Tibial nerve (tissue), 4 donors: ENCODE results near the gene CRABP2. TPM values are rescaled to one million over a fixed set of nuclear protein-coding genes. Genes with fewer than 3 reads are reported as not detected.
A peak's percentile ranks its signal among the peaks of the same experiment; 100 is the strongest.

Experiments
- DNase-seq, 2 donors: peaks; one replicate each; pipeline ENCODE4 v3.0.0-alpha.2; 2019; ENCODE audit warnings: low spot score in 2 of 2
- H3K27ac ChIP-seq, 4 donors: fragments of 200-600 bp; sonication (generic) in 3 of 4; one replicate each; pipeline ENCODE4 v1.5.1; 2017 to 2019; ENCODE audit warnings: mild to moderate bottlenecking in 1 of 4
- H3K27me3 ChIP-seq, 2 donors: fragments of 200-600 bp; sonication (generic) in 1 of 2; one replicate each; pipeline versions ENCODE4 v1.5.1 to v1.6.0; 2017 to 2019
- H3K36me3 ChIP-seq, 3 donors: fragments of 200-600 bp; sonication (generic); one replicate each; pipeline ENCODE4 v1.5.1; 2018 to 2019
- H3K4me1 ChIP-seq, 4 donors: fragments of 200-600 bp; sonication (generic) in 3 of 4; one replicate each; pipeline ENCODE4 v1.5.1; 2017 to 2019
- H3K4me3 ChIP-seq, 4 donors: fragments of 200-600 bp; sonication (generic) in 3 of 4; one replicate each; pipeline ENCODE4 v1.5.1; 2017 to 2019; ENCODE audit warnings: mild to moderate bottlenecking in 1 of 4, moderate library complexity in 1 of 4
- H3K9me3 ChIP-seq, 4 donors: fragments of 200-600 bp; sonication (generic) in 3 of 4; one replicate each; pipeline ENCODE4 v1.5.1; 2017 to 2019
- EP300 ChIP-seq, 2 donors: sonication (generic); formaldehyde crosslinking; IDR thresholded peaks; one replicate each; pipeline ENCODE4 v1.6.1; 2017; ENCODE audit warnings: antibody characterized with exemption in 2 of 2, mild to moderate bottlenecking in 1 of 2
- POLR2A ChIP-seq, 2 donors: fragments of 450-650 bp; IDR thresholded peaks; one replicate each; pipeline ENCODE4 v1.6.1; 2017; ENCODE audit warnings: antibody characterized with exemption in 2 of 2, mild to moderate bottlenecking in 2 of 2, moderate library complexity in 2 of 2
- WGBS, 2 donors: methylation state at CpG; one replicate each; pipeline ENCODE4 v1.1.5; 2018; 5-methylcytosine and 5-hydroxymethylcytosine counted together
- total RNA-seq, 4 donors: library from RNA; depleted of rRNA; stranded (reverse); fragments of >200 nt; gene quantifications; one replicate each; pipeline ENCODE4 v1.1.0, GENCODE V29; 2016
- TF ChIP-seq, protein P1 (sequence below), 5 experiments: fragments of 200-600 bp in 3 of 5; fragments of 450-650 bp in 2 of 5; sonication (generic) in 3 of 5; IDR thresholded peaks; one replicate each; pipeline ENCODE4 v1.5.1; 2016 to 2019; ENCODE audit warnings: antibody characterized with exemption in 5 of 5, mild to moderate bottlenecking in 3 of 5, moderate library complexity in 2 of 5

Gene CRABP2
- total RNA-seq, 4 donors from 2014 or later: 3.5 to 13.2 (median 5.0) TPM

DNA sequence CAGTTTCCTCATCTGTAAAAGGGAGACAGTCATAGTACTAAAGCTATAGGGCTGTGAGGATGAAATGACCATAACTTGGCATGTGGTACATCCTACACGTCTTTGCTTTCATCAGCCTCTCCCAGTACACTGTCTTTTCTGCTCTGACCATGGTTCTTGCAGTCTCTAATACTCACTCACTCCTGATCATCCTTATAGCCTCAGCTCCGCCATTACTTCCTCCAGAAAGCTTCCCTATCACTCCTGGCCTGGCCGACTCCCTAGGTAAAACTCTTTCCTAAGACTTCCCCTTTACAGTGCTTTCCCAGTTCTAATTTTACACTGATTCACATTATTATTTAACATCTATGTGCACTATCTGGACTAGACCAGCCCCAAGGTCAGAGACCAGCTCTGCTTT lies 40.5 kb upstream of the CRABP2 start:
- Histone ChIP-seq H3K27me3 (no peaks in the 10 kb centered on the region), H3K4me1 (peaks cover 0 to 77% (median 54%) of the 10 kb centered on the region in 4 donors), H3K4me3 (peak overlapping the region in 2 of 4 donors; percentile 59 to 99), H3K36me3 (peaks cover 0 to 36% (median 15%) of the 10 kb centered on the region in 3 donors), H3K27ac (peak overlapping the region; percentile 95 to 100 (median 98)), H3K9me3 (no peaks in the 10 kb centered on the region)
- no peak for DNase-seq
- TF ChIP-seq, protein P1, sequence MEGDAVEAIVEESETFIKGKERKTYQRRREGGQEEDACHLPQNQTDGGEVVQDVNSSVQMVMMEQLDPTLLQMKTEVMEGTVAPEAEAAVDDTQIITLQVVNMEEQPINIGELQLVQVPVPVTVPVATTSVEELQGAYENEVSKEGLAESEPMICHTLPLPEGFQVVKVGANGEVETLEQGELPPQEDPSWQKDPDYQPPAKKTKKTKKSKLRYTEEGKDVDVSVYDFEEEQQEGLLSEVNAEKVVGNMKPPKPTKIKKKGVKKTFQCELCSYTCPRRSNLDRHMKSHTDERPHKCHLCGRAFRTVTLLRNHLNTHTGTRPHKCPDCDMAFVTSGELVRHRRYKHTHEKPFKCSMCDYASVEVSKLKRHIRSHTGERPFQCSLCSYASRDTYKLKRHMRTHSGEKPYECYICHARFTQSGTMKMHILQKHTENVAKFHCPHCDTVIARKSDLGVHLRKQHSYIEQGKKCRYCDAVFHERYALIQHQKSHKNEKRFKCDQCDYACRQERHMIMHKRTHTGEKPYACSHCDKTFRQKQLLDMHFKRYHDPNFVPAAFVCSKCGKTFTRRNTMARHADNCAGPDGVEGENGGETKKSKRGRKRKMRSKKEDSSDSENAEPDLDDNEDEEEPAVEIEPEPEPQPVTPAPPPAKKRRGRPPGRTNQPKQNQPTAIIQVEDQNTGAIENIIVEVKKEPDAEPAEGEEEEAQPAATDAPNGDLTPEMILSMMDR (IDR thresholded peaks at IDR 0.05): no peak
- no peak for TF ChIP-seq POLR2A (IDR thresholded peaks at IDR 0.05)
- TF ChIP-seq EP300 (IDR thresholded peaks at IDR 0.05): no peak
- WGBS, 2 donors: 67 to 72% methylated on average over 3 of the region's 3 CpGs

DNA sequence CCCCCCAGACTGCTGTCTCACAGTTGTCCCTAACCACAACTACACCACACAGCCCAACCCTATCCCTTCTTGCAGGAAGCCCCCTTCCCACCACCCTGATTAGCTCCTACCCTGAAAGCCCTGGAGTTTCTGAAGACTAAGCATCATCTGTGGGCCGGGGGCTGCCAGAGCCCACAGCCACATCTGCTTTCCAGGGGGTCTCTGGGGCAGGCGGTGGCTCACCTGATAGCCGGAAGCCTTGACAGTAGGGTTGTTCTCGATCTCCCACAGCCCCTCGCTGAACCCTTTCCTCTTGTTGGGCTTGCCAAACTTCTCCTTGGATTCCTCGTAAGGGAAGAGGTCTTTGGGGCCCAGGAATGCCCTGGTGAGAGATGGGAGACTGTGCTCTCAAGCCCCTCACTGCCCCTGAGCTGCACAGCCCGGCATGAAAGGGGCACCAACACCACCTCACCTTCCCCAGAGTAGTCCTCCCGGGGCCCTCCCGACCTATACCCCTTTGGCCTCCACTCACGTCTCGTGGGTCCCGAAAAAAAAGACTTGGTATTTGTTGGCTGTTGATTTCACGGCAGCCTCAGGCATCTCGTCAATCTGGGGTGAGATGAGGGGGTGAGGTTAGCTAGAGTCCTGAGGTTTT lies 39.5 kb upstream of the CRABP2 start:
- no peak for DNase-seq
- 75% methylated on average over 14 of the region's 14 CpGs for WGBS, 2 donors
- H3K27ac ChIP-seq: peak overlapping the region; percentile 23 to 100 (median 96)
- no peaks in the 10 kb centered on the region for H3K9me3 ChIP-seq
- H3K27me3 ChIP-seq: no peaks in the 10 kb centered on the region
- peaks cover 0 to 36% (median 15%) of the 10 kb centered on the region in 3 donors for H3K36me3 ChIP-seq
- H3K4me3 ChIP-seq: no peak overlapping the region
- peaks cover 0 to 78% (median 52%) of the 10 kb centered on the region in 4 donors for H3K4me1 ChIP-seq
- TF ChIP-seq EP300 (IDR thresholded peaks at IDR 0.05): no peak
- TF ChIP-seq, protein P1 (IDR thresholded peaks at IDR 0.05): no peak
- TF ChIP-seq POLR2A (IDR thresholded peaks at IDR 0.05): no peak

DNA sequence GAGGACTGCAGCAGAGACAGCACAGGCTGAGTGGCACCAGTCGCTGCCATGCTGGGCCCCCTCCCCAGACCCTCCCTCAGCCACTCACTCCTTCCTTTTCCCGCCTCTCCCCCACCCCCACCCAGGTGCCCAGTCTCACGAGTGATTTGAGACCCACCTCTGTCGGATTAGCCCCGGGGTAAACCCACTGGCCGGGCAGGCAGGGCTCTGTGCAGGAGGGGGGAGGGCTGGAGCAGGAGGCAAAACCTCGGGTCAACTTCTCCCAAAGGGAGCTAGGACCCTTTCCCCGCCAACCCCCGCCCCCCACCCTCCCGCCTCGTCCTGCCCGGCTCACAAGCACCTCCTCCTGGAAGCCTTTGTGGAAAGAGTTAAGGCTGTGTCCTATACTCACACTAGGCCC lies 39.0 kb upstream of the CRABP2 start:
- H3K27ac ChIP-seq: peak overlapping the region in 2 of 4 donors; percentile 97 to 100
- WGBS, 2 donors: 68 to 71% methylated on average over 4 to 12 of the region's 12 CpGs
- H3K27me3 ChIP-seq: no peaks in the 10 kb centered on the region
- no peaks in the 10 kb centered on the region for H3K9me3 ChIP-seq
- peaks cover 0 to 78% (median 48%) of the 10 kb centered on the region in 4 donors for H3K4me1 ChIP-seq
- DNase-seq: no peak
- peaks cover 0 to 36% (median 15%) of the 10 kb centered on the region in 3 donors for H3K36me3 ChIP-seq
- H3K4me3 ChIP-seq: no peak overlapping the region
- no peak for TF ChIP-seq EP300 (IDR thresholded peaks at IDR 0.05)
- no peak for TF ChIP-seq POLR2A (IDR thresholded peaks at IDR 0.05)
- TF ChIP-seq, protein P1 (IDR thresholded peaks at IDR 0.05): no peak

DNA sequence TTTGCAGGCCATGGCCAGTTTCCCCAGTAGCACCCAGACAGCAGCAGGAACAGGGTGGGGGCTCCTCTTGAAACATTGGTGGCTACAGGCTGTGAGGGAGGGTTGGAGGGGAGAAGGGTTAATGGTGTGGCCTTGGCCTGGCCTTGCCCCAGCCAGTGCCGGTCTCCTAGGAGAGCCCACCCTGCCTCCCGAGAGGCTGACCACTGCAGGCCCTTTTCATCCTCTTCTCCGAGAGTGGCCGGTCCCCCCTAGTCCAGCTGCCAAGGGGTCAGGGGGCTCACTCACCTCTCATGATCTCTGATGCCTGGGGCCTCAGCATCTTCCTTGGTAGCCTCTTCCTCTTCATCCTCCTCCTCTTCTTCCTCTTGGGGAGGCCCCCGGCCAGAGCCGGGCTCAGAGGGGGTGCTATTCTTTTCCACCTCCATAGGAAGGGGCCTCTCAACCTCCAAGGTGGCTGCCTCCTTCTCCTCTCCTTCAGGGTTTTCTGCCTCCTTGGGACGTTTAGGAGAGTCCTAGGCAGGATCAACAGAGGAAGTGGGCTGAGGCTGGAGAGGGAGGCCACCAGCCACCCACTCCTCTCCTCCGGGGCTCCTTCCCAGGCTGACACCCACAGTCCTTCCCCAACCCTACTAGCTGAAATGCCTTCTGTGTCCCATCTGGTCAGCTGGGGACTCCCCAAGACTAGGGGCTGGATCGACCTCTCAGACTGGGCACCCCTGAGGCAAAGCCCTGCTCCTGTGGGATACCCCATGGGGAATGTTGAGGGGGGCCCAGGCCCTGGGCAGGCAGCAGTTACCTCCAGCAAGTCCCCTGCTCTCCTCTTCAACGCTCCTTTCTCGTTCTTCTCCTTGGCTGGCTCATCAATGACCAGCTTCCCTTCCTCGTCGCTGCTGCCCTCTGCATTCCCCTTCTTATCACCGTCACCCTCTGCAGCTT lies 38.3 kb upstream of the CRABP2 start:
- Histone ChIP-seq H3K4me1 (peaks cover 0 to 78% (median 41%) of the 10 kb centered on the region in 4 donors), H3K36me3 (peaks cover 0 to 36% (median 15%) of the 10 kb centered on the region in 3 donors), H3K4me3 (no peak overlapping the region), H3K9me3 (no peaks in the 10 kb centered on the region), H3K27me3 (no peaks in the 10 kb centered on the region), H3K27ac (peak overlapping the region in 2 of 4 donors; percentile 28 to 97)
- WGBS, 2 donors: 73 to 74% methylated on average over 14 of the region's 14 CpGs
- DNase-seq: no peak
- no peak for TF ChIP-seq EP300 (IDR thresholded peaks at IDR 0.05)
- TF ChIP-seq POLR2A (IDR thresholded peaks at IDR 0.05): no peak
- TF ChIP-seq, protein P1 (IDR thresholded peaks at IDR 0.05): no peak
